Activated T-cell treated with anti-CD3 and anti-CD28 coated beads for 24 hours (primary cell): ENCODE results near the gene PTPRD.

Experiments used
- DNase-seq: peaks from one replicate; pipeline ENCODE4 v3.0.0-alpha.2; 2020; ENCODE audit warnings: low read depth

The PTPRD gene

DNA sequence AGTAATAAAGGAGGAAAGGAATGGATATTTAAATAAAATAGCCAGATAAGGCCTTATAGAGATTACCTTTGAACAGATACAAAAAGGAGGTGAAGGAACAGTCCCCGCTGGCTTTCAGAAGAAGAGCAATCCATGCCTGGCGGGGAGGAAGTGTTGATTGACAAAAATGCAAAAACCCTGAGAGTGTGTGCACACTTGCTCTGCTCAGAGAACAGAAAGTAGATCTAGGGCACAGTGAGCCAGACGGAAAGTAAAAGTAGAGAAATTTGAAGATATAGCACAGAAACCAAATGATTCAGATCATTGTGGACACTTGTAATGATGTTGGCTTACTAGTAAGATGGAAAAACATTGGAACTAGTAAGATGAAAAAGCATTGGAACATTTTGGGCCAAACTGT is 720.6 kb downstream of the PTPRD start:
- DNase-seq = no peak

GRCh38 chr9:9881692-9882091 is 731.1 kb downstream of the PTPRD start:
- no peak for DNase-seq

GRCh38 chr9:9874270-9874669 is 738.5 kb downstream of the PTPRD start:
- no peak for DNase-seq

DNA sequence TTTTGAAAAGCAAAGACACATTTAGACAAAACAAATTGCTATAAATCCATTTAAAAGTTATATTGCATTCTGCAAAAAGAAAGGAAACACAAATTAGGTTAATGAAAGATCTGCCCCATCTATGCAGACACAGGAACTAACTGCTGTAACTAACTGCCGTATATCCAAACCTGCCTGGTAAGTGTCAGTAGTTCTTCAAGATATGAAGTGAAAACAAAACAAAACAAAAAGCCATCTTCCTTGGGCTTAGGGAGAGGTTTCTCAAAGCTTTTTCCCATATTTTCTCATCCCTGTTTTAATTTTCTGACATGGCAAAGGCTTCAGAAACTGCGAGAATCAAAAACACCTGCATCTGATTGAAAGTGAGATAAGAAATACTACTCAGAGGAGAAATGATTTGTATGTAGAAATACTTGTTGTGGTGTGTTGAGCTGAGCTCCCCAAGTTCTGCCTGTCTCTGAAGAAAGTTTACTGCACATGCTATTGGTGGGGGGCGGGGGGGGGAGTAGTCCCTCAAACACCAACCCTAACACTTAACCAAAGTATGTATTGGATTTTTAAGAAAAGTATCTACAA is 750.5 kb downstream of the PTPRD start:
- no peak for DNase-seq

DNA sequence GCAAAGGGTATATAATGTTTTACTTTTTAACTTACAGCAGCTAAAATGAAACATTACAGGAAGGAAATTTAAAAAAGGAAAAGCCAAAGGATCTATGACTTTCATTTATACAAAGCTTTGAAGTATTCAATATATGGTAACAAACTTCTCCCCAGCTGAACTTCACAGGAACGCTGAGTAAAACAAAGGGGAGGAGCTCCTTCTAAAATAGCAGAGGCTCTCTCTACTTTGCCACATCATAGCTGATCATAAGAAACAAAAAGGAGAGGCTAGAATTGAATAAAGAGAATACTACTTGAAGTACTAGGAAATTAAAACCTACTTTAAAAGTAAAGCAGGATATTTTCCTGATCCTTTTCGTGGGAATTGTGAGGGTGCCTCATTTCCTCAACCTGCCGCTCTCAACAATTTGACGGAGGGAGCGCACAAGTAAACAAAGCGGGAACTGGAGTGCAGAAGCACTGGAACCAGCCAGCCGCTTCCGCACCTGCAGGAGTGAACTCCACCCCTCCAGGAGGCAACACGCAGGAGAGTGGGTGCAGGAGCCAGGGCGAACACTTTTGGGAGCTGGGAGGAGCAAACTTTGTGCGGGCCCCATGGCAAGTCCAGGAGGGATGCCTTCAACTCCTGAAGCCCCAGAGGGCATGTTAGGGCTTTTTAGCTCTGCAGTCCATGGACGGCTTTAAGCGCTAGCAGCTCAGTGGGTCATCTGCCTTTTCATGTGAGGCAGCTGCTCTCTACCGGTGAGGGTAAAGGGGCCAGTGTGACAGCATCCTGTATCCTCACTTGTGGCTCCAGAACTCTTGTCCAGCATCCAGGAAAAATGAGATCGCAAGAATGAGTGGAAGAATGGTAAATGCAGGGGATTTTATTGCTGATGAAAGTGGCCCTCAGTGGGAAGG is 757.4 kb downstream of the PTPRD start:
- DNase-seq = no peak

GRCh38 chr9:9847750-9848149 is 765.1 kb downstream of the PTPRD start:
- DNase-seq = no peak

- no peak for DNase-seq
These were observed 766.2 kb downstream of the PTPRD start for GRCh38 chr9:9846557-9846956.

GRCh38 chr9:9820436-9820835 is 792.4 kb downstream of the PTPRD start:
- DNase-seq = no peak

DNA sequence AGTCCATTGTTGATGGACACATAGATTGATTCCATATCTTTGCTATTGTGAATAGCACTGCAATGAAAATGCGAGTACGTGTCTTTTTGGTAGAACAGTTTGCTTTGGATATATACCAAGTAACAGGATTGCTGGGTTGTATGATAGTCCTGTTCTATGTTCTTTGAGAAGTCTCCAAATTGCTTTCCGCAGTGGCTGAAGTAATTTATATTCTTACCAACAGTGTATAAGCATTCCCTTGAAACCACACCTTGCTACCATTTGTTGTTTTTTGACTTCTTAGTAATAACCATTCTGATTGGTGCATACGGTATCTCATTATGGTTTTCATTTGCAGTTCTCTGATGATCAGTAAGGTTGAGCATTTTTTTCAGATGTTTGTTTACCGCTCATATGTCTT is 792.9 kb downstream of the PTPRD start:
- DNase-seq = no peak

DNA sequence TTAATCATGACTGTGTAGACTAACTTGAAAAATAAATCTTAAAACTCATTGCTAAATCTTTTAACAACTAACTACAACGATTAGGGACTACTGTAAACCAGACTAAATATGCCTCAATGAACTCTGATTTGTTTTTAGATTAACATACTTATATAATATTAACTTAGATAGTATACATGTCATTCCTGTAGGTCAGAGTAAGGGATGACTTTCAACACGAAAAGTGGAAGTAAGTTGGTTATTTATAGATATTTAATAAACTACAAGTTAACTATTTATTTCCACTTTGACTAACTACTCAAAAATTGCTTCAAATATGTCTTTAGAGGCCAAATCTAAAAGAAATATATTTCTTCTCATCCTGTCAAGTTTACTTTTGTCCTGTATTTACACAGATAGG is 795.6 kb downstream of the PTPRD start:
- DNase-seq = no peak

GRCh38 chr9:9804109-9804508 is 808.7 kb downstream of the PTPRD start:
- DNase-seq = no peak

- DNase-seq = no peak
These were observed 813.5 kb downstream of the PTPRD start for GRCh38 chr9:9799287-9799686.

- DNase-seq = no peak
These were observed 820.5 kb downstream of the PTPRD start for GRCh38 chr9:9792144-9792857.

GRCh38 chr9:9791611-9792010 is 821.2 kb downstream of the PTPRD start:
- DNase-seq = no peak

- no peak for DNase-seq
These were observed 822.5 kb downstream of the PTPRD start for GRCh38 chr9:9790216-9790872.

DNA sequence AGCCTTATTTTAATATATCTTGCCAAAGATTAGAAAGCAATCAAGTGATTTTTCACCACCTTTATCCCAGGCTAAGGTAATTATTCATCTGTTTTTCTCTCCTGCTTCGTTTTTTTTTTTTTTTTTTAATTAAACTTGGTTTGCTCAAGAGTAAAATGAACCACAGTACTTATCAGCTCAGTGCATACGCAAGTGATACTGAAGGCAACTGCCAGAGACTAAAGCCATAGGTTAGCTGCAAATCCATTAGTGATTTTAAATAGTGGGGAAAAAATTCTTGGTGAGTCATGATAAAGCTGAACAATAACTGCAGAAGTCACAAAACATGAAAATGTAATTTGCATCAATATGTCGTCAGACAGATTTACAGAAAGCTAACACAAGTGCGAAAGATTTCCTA is 829.1 kb downstream of the PTPRD start:
- DNase-seq = no peak

GRCh38 chr9:9783211-9783610 is 829.6 kb downstream of the PTPRD start:
- DNase-seq = no peak

GRCh38 chr9:9778293-9778692 is 834.5 kb downstream of the PTPRD start:
- no peak for DNase-seq

- DNase-seq = no peak
These were observed 838.3 kb downstream of the PTPRD start for GRCh38 chr9:9774471-9774870.

DNA sequence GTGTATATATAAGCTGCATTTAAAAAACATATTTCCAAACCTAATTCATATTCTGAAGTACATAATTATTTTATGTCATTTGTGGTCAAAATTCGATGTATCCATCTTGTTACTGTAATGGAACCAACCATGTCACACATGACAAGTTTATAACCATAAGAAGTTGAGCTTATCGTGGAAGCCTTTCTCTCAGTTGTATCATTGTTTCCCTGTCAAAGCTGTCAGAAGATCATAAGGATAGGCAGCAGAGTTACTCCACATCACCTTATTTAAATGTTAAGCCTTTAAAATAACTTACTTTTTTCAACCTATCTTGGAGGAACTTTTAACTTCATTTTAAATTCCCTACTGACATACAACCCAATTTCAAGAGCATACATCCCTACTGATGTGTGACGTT is 841.5 kb downstream of the PTPRD start:
- DNase-seq = no peak

DNA sequence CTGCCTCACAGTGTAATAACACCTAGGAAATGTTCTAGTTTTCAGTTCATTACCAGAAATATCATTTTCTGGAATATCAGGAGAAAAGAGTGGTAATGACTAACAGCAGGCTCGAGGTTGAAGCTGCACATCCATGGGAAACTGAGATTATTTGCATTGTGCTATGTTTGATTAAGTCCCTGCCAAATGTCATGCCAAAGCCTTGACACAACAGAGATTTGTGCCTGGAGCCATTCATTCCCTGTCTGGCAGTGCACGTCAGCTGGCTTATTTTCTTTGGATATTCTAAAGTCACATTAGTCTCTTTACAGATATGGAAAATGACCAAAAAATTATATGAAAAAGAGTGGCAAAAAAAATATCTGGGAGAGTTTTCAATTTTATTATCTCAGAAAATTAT is 848.0 kb downstream of the PTPRD start:
- DNase-seq = no peak

DNA sequence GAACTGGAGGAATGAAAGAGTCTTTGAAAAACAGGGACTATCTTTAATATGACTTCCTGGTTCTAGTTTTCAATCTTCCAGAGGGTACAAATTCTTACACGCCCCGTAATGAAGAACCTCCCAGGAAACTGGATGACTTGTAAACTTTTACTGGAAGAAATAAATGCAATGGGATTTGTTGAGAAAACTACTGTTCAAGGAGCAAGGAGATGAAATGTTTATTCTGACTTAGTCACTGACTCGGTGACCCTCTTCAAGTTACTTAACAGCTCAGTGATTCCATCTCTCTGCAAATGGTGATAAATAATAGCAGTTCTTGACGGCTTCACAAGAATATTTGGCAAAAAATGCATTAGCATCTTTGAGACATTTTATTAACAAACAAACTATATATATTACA is 858.6 kb downstream of the PTPRD start:
- no peak for DNase-seq

DNA sequence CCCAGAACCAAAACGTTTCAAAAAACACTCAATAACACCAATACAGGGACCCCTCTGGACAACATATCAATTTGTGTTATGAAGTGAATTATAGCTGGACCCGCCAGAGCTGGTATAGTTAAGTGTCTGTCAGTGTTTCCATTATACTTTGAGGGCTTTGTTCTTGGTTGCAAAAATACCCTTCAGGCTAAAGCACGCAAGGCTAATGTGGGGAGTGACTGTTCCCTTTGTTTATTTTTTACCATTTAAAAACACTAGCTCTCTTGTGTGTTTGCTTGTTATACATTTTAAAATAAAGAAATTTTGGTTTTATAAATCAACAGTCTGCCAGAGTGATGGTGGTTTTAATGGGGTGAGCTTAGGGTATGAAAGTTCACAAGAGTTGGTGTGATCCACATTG is 859.5 kb downstream of the PTPRD start:
- no peak for DNase-seq
